Kidney capillary endothelial cell (primary cell): Measurements from ENCODE around the gene CNTN1.

Source experiments
- DNase-seq: peaks from one replicate; pipeline ENCODE4 v3.0.0-alpha.2; 2018; ENCODE audit warnings: low spot score

CNTN1 gene

DNA sequence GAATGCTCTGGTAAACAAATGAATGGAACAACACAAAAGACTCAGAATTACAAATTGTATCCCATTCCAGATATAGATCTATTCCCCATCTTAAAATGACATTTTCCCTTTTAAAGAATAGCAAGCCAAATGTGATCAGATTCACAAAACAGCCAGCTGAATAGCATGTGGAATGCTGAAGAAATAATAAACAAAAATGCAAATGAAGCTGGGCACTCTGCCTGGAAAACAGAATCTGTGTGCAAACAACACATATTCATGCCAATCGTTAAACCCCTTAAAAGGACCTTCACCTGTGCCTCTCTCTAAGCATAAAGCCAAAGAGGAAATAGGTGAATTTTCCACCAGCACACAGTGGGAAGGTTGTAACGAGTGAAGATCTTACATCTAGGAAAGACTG, 428.0 kb downstream of the CNTN1 start:
- no peak for DNase-seq

DNA sequence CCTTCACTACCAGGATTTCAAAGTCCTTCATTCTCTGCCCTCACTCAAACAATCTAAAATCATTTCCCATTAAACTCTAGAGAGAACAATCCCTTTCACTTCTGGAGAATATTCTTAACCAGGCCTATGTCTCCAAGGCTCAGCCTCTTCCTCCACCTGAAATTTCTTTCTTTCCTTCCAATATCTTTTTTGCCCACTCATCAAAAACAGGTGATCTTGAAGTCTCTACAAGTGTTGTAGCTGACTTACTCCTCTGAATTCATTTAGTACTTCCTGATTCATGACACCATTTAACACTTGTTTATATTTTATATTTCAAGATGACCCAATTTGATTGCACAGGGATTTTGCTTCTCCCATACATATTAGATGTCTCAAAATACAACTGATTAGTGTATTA, 429.1 kb downstream of the CNTN1 start:
- no peak for DNase-seq
